ENCODE data around the gene MEGF6. TPM values are rescaled to one million over a fixed set of nuclear protein-coding genes. Genes with fewer than 3 reads are reported as not detected.

MEGF6 gene
- total and polyA plus RNA-seq, 2 donors = 9.6 to 35.2 TPM

DNA sequence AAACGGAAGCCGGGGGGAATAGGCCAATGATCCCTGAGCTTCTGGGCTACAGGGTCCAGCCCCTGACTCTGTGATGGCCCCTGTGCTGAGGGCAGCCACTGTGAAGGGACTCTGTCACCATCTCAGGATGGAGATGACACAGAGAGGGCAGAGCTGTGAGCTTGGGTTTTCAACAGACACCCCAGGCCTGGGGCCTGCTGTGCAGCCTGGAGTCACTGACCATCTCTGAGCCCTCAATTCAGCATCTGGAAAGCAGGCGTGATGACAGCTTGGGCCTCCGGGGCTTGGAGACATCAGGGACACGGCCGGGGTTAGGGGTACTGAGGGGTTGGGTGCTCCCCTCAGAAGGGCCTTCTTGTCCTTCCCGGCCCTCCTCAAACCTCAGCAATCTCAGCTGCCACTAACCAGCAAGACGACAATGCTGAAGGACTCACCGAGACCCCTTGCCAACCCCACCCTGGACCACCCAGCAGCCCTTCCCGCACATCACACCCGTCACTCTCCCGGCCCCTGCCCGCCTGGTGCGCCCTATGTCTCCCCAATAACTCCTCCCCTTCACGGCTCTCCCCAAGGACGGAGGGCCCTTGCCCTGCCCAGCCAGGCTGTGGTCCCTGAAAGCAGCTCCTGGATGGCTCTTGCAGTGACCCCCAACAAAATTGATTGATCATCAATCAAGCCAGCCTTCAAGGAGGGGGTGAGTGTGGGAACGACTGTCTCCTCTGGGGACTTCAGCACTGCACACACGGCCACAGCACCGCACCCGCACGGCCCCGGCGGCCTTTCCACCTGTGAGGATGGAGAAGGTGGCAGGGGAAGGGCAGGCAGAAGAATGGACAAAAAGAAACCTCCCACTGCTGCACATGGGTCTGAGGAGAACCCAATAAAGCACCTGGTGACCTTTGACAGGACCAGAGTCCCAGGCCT, 4.3 kb downstream of the MEGF6 start:
- no peak for DNase-seq (ENCODE audit: low read depth in 6 of 9, low spot score in 9 of 9)
- Histone ChIP-seq H3K27ac (ENCODE audit: low read depth in 1 of 2, low read length in 1 of 2) (no peak overlapping the region), H3K9me3 (ENCODE audit: control insufficient read depth in 2 of 2, insufficient read depth in 1 of 2, low read length in 1 of 2) (peaks cover 0 to 5% of the 10 kb centered on the region in 2 donors), H3K4me1 (ENCODE audit: control insufficient read depth in 2 of 2, insufficient read depth in 2 of 2, low read length in 2 of 2) (peaks cover 8 to 38% of the 10 kb centered on the region in 2 donors), H3K36me3 (ENCODE audit: control insufficient read depth in 2 of 2, insufficient read depth in 2 of 2, low read length in 1 of 2) (no peaks in the 10 kb centered on the region), H3K27me3 (ENCODE audit: control insufficient read depth in 2 of 2, insufficient read depth in 1 of 2, low read length in 1 of 2) (peaks cover 7 to 18% of the 10 kb centered on the region in 2 donors), H3K4me3 (ENCODE audit: low read length in 2 of 2) (no peak overlapping the region)
- 93% methylated on average over 23 of the region's 23 CpGs for WGBS

- no peak overlapping the region for H3K27ac ChIP-seq (ENCODE audit: low read depth in 1 of 2, low read length in 1 of 2)
- WGBS = 92% methylated on average over 7 of the region's 7 CpGs
- DNase-seq (ENCODE audit: low read depth in 6 of 9, low spot score in 9 of 9) = no peak
Measured at GRCh38 chr1:3604997-3605823, 6.1 kb downstream of the MEGF6 start.

GRCh38 chr1:3604468-3604974, 6.8 kb downstream of the MEGF6 start:
- Histone ChIP-seq H3K4me3 (ENCODE audit: low read length in 2 of 2) (no peak overlapping the region), H3K27me3 (ENCODE audit: control insufficient read depth in 2 of 2, insufficient read depth in 1 of 2, low read length in 1 of 2) (peaks cover 0 to 2% of the 10 kb centered on the region in 2 donors), H3K27ac (ENCODE audit: low read depth in 1 of 2, low read length in 1 of 2) (no peak overlapping the region), H3K9me3 (ENCODE audit: control insufficient read depth in 2 of 2, insufficient read depth in 1 of 2, low read length in 1 of 2) (peaks cover 0 to 5% of the 10 kb centered on the region in 2 donors), H3K4me1 (ENCODE audit: control insufficient read depth in 2 of 2, insufficient read depth in 2 of 2, low read length in 2 of 2) (peaks cover 0 to 32% of the 10 kb centered on the region in 2 donors), H3K36me3 (ENCODE audit: control insufficient read depth in 2 of 2, insufficient read depth in 2 of 2, low read length in 1 of 2) (no peaks in the 10 kb centered on the region)
- over 99% methylated on average over 8 of the region's 8 CpGs for WGBS
- no peak for DNase-seq (ENCODE audit: low read depth in 6 of 9, low spot score in 9 of 9)

More at GRCh38 chr1:3604997-3605823, 6.1 kb downstream of the MEGF6 start:
- Histone ChIP-seq H3K4me1 (ENCODE audit: control insufficient read depth in 2 of 2, insufficient read depth in 2 of 2, low read length in 2 of 2) (peaks cover under 1 to 33% of the 10 kb centered on the region in 2 donors), H3K36me3 (ENCODE audit: control insufficient read depth in 2 of 2, insufficient read depth in 2 of 2, low read length in 1 of 2) (no peaks in the 10 kb centered on the region), H3K27me3 (ENCODE audit: control insufficient read depth in 2 of 2, insufficient read depth in 1 of 2, low read length in 1 of 2) (peaks cover 0 to 8% of the 10 kb centered on the region in 2 donors), H3K4me3 (ENCODE audit: low read length in 2 of 2) (no peak overlapping the region), H3K9me3 (ENCODE audit: control insufficient read depth in 2 of 2, insufficient read depth in 1 of 2, low read length in 1 of 2) (peaks cover 0 to 5% of the 10 kb centered on the region in 2 donors)

DNA sequence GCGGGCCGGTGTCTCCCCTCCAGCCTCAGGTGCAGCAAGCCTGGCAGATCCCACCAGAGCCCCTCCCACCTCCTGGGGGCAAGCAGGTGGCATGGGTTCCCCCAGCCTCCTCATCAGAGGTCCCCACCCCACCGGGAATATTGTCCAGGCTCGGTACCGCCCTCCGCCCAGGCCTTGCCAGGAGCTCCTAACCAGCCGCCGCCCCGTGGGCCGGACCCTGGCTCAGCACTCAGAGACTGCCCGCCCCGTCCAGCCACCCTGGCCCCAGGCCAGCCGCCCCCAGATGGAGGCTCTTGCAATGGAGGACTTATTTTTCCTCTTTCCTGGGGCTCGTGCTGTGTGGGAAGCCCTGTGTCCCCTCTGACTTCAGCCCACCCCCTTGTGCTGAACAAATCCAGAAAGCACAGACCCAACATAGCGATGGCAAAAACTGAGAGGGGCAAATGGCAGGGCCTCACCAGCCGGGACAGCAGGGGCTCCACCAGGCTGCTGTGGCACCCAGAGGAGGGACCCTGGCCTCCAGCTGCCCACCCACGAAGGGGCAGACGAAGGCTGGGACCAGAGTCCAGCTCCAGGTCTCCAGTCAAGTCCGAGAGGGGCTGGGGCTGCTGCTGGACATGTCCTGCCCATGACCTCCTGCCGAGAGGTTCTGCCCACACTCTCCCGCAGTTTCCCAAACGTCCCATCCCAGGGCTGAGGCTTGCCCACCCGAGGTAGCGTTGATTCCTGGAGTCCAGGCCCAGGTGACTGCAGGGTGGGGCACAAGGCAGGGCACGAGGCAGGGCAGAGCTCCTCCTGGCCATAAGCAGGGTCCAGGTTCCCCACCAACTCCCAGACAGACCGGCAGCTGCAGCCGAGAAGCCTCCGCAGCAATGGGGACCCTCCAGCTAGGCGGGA, 7.5 kb downstream of the MEGF6 start:
- no peaks in the 10 kb centered on the region for H3K27me3 ChIP-seq (ENCODE audit: control insufficient read depth in 2 of 2, insufficient read depth in 1 of 2, low read length in 1 of 2)
- H3K36me3 ChIP-seq (ENCODE audit: control insufficient read depth in 2 of 2, insufficient read depth in 2 of 2, low read length in 1 of 2) = no peaks in the 10 kb centered on the region
- H3K9me3 ChIP-seq (ENCODE audit: control insufficient read depth in 2 of 2, insufficient read depth in 1 of 2, low read length in 1 of 2) = peaks cover 0 to 5% of the 10 kb centered on the region in 2 donors
- DNase-seq (ENCODE audit: low read depth in 6 of 9, low spot score in 9 of 9) = no peak
- H3K27ac ChIP-seq (ENCODE audit: low read depth in 1 of 2, low read length in 1 of 2) = no peak overlapping the region
- WGBS = 94% methylated on average over 29 of the region's 29 CpGs
- peaks cover 2 to 32% of the 10 kb centered on the region in 2 donors for H3K4me1 ChIP-seq (ENCODE audit: control insufficient read depth in 2 of 2, insufficient read depth in 2 of 2, low read length in 2 of 2)
- no peak overlapping the region for H3K4me3 ChIP-seq (ENCODE audit: low read length in 2 of 2)

DNA sequence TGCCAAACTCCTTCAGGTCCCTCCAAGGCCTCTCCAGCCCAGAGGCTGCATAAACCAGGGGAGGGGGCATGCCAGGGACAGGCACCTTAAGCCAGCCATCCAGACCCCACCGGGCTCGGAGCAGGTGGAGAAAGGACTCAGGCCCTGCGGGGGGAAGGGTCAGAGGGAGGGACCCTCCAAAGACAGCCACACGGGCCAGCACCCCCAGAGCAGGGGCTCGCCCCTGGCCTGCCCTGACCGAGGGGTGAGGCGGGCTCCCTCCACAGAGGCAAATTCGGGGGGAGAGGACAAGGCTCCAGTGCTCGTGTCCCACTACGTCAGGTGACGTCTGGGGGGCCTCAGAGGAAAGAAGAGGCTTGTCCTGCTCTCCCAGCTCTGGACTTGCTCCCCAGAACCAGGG, 8.2 kb downstream of the MEGF6 start:
- Histone ChIP-seq H3K36me3 (ENCODE audit: control insufficient read depth in 2 of 2, insufficient read depth in 2 of 2, low read length in 1 of 2) (no peaks in the 10 kb centered on the region), H3K27ac (ENCODE audit: low read depth in 1 of 2, low read length in 1 of 2) (no peak overlapping the region), H3K4me3 (ENCODE audit: low read length in 2 of 2) (no peak overlapping the region), H3K4me1 (ENCODE audit: control insufficient read depth in 2 of 2, insufficient read depth in 2 of 2, low read length in 2 of 2) (peaks cover 9 to 32% of the 10 kb centered on the region in 2 donors), H3K9me3 (ENCODE audit: control insufficient read depth in 2 of 2, insufficient read depth in 1 of 2, low read length in 1 of 2) (peaks cover 0 to 5% of the 10 kb centered on the region in 2 donors), H3K27me3 (ENCODE audit: control insufficient read depth in 2 of 2, insufficient read depth in 1 of 2, low read length in 1 of 2) (no peaks in the 10 kb centered on the region)
- WGBS = 93% methylated on average over 11 of the region's 11 CpGs
- DNase-seq (ENCODE audit: low read depth in 6 of 9, low spot score in 9 of 9) = no peak

DNA sequence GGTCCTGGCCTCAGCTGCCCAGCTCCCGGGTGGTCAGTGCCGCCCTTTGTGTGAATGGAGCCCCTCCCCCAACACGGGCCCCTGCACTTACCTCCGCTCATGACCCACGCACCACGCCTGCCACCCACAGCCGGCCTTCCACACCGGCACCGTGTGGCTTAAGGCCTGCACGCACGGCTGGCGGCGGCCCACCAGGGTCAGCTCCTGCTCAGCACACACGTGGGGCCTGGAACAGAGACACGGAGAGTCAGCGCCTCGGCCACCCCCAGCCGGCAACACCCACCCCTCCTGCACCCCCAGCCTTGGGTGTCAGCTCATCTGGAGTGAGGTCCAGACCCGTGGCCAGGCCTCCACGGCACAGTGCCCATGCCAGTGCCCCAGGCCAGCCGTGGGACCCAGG, 8.9 kb downstream of the MEGF6 start:
- no peak for DNase-seq (ENCODE audit: low read depth in 6 of 9, low spot score in 9 of 9)
- H3K9me3 ChIP-seq (ENCODE audit: control insufficient read depth in 2 of 2, insufficient read depth in 1 of 2, low read length in 1 of 2) = peaks cover 0 to 10% of the 10 kb centered on the region in 2 donors
- no peak overlapping the region for H3K27ac ChIP-seq (ENCODE audit: low read depth in 1 of 2, low read length in 1 of 2)
- no peaks in the 10 kb centered on the region for H3K27me3 ChIP-seq (ENCODE audit: control insufficient read depth in 2 of 2, insufficient read depth in 1 of 2, low read length in 1 of 2)
- WGBS = 93% methylated on average over 21 of the region's 21 CpGs
- H3K4me1 ChIP-seq (ENCODE audit: control insufficient read depth in 2 of 2, insufficient read depth in 2 of 2, low read length in 2 of 2) = peaks cover 17 to 38% of the 10 kb centered on the region in 2 donors
- H3K36me3 ChIP-seq (ENCODE audit: control insufficient read depth in 2 of 2, insufficient read depth in 2 of 2, low read length in 1 of 2) = no peaks in the 10 kb centered on the region
- no peak overlapping the region for H3K4me3 ChIP-seq (ENCODE audit: low read length in 2 of 2)

DNA sequence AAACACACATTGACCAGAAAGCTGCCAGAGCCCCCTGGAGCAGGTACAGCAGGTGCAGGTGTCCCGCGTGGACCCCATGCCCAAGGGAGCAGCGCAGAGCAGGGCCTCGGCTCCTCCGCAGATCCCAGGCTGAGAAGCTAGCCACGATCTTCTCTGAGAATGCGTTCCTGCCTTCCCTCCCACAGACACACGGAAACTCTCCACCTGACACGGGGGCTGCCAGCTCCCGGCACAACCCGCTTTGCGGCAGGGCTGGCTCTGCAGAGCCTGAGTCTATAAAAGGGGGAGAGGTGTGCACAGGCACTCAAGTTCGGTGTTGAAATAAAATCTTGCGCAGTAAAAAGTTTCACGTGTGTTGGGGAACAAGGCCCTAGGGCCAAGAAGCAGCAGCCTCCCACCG, 9.6 kb downstream of the MEGF6 start:
- Histone ChIP-seq H3K4me1 (ENCODE audit: control insufficient read depth in 2 of 2, insufficient read depth in 2 of 2, low read length in 2 of 2) (peaks cover 17 to 44% of the 10 kb centered on the region in 2 donors), H3K36me3 (ENCODE audit: control insufficient read depth in 2 of 2, insufficient read depth in 2 of 2, low read length in 1 of 2) (no peaks in the 10 kb centered on the region), H3K27ac (ENCODE audit: low read depth in 1 of 2, low read length in 1 of 2) (no peak overlapping the region), H3K4me3 (ENCODE audit: low read length in 2 of 2) (no peak overlapping the region), H3K9me3 (ENCODE audit: control insufficient read depth in 2 of 2, insufficient read depth in 1 of 2, low read length in 1 of 2) (peaks cover 0 to 10% of the 10 kb centered on the region in 2 donors), H3K27me3 (ENCODE audit: control insufficient read depth in 2 of 2, insufficient read depth in 1 of 2, low read length in 1 of 2) (no peaks in the 10 kb centered on the region)
- DNase-seq (ENCODE audit: low read depth in 6 of 9, low spot score in 9 of 9) = no peak
- 89% methylated on average over 16 of the region's 16 CpGs for WGBS

DNA sequence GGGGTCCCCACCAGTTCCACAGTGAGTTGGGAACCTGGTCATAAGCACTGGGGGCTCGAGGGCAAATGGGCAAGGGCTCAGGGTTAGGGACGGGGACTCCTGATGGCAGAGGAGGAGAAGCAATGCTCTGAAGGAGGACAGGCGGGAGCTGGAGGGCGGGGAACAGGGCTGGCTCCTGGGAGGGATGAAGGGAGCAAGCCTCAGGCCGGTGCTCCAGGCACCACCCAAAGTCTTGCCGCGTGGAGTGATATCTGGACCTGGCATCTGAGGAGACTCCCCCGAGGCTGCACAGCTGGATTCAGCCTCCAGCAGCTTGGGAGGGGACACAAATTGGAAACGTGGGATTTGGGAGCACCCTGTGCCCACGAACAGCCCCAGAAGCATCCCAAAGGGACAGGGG, 11.0 kb downstream of the MEGF6 start:
- WGBS = 98% methylated on average over 10 of the region's 10 CpGs

More for the DNA sequence above, 11.0 kb downstream of the MEGF6 start:
- Histone ChIP-seq H3K27me3 (ENCODE audit: control insufficient read depth in 2 of 2, insufficient read depth in 1 of 2, low read length in 1 of 2) (no peaks in the 10 kb centered on the region), H3K4me3 (ENCODE audit: low read length in 2 of 2) (no peak overlapping the region), H3K27ac (ENCODE audit: low read depth in 1 of 2, low read length in 1 of 2) (no peak overlapping the region), H3K4me1 (ENCODE audit: control insufficient read depth in 2 of 2, insufficient read depth in 2 of 2, low read length in 2 of 2) (peaks cover 17 to 44% of the 10 kb centered on the region in 2 donors), H3K36me3 (ENCODE audit: control insufficient read depth in 2 of 2, insufficient read depth in 2 of 2, low read length in 1 of 2) (no peaks in the 10 kb centered on the region), H3K9me3 (ENCODE audit: control insufficient read depth in 2 of 2, insufficient read depth in 1 of 2, low read length in 1 of 2) (peaks cover 0 to 10% of the 10 kb centered on the region in 2 donors)
- no peak for DNase-seq (ENCODE audit: low read depth in 6 of 9, low spot score in 9 of 9)

Measured in thymus (tissue), 11 donors.